ENCODE results near the gene ALAS1. TPM values are rescaled to one million over a fixed set of nuclear protein-coding genes. Genes with fewer than 3 reads are reported as not detected.

ALAS1 gene
- polyA plus RNA-seq, 1 donor: 31.2 TPM

DNA sequence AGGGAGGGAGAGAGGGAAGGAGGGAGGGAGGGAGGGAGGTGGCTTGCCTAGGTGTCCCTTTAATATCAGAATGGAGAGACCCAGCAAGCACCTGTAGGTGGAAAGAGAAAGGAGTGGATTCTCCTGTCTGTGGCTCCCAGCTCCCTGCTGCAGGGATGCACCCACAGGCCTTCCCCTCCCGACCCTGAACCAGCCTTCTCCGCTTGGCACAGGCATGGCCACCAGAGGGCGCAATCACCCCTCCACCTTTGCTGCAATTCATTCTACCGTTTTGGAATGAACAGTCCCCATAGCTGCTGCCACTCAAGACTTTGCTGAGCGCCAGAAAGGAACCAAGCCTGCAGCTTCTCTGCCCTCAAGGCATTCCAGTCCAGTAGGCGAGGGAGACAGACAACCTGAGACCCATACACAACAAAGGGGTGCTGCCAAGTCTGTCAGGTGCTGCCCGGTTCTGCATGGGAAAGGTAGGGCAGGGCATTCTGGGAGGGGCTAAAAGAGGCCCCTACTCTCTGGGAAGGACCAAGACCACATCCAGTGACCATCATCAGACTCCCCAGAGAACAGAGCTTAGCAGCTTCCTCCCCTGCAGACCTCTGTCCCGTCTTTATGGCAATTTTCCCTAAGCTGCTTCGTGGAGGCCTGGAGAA is 22.5 kb downstream of the ALAS1 start:
- no peak for DNase-seq (ENCODE audit: low read depth)

DNA sequence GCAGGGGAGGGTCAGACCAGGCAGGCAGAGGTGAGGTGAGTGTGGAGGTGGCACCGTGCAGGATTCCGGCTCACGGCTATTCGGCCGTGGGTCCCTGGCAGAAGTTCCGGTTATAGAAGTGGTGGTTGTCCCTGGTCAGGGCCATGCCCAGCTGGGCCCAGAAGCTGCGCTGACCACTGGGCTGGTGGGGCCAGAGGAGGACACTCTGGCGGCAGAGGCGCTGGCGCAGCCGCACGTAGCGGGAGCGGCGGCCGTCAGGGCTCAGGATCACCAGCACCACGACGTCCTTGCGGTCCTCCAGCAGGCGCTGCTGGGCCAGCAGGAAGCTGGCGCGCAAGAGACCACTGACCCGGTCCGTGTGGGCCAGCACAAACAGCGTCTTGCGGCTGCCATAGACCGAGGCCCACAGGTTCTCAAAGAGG is 23.2 kb downstream of the ALAS1 start:
- no peak for DNase-seq (ENCODE audit: low read depth)

DNA sequence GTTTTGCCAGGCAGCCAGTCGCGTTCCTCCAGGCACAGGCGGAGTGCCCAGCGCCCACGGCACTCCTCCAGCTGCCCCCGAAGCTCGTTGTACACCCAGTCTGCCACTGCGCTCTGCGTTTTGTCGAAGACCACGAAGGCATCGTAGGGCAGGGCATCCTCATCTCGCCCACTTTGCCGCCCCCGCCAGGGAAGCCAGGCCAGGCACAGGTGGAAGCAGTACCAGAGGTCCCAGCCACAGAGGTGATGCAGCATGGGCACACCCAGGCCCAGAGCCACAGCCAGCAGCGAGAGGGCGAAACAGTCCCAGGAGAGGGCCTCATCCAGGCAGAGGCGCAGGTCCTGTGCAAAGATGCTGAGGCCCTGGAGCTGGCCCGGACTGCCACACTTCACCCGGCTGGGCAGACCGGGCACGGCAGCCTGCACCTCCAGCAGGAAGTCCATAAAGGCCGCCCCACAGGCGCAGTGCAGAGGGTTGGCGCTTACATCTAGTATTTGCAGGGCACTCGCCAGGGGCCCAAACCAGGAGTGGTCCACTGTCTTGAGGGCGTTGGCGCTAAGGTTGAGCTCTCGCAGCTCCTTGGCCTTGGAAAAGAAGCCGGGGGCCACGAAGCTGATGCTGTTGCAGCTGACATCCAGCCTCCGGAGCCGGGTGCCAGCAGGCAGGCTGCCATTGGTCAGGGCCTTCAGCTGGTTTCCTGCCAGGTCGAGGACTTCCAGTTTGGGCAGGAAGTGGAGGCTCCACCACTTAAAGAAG is 23.8 kb downstream of the ALAS1 start:
- DNase-seq (ENCODE audit: low read depth): no peak

GRCh38 chr3:52222319-52223221 is 24.6 kb downstream of the ALAS1 start:
- DNase-seq (ENCODE audit: low read depth): no peak

DNA sequence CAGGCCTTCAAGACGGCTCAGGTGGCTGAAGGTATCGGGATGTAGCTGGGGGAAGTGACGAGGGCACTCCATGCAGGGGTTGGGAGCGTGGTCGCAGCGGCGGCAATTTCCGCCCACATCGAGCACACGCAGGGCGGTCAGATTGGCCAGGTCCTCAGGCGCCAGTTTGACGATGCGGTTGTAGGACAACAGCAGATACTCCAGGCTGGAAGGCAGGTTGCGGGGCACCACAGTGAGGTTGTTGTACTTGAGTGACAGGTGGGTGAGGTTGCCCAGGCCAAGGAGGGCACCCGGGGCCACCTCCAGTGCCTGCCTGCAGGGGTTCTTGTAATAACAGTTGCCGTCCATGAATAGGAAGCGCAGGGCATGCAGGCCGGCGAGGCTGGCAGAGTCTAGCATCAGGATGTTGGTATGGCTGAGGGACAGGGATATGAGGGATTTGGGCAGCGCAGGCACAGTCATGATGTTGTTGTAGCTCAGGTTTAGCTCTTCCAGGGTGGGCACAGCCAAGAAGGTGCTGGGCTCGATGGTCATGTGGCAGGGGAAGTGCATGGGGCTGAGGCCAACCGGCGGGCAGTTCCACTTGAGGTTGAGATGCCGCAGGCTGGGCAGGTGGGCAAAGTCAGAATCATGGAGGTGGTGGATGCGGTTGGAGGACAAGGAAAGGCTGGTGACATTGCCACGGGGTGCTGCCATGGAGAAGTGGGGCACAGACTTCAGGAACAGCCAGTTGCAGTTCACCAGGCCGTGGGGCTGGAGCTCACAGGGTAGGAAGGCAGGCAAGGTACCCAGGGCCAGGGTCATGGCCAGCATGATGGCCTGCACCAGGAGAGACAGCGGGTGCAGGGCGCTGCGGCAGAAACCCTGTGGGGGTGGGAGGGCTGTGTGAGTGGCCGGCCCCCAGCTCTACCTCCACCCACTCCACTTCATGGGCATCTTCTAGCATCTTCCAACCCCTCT is 25.8 kb downstream of the ALAS1 start:
- DNase-seq (ENCODE audit: low read depth): no peak

DNA sequence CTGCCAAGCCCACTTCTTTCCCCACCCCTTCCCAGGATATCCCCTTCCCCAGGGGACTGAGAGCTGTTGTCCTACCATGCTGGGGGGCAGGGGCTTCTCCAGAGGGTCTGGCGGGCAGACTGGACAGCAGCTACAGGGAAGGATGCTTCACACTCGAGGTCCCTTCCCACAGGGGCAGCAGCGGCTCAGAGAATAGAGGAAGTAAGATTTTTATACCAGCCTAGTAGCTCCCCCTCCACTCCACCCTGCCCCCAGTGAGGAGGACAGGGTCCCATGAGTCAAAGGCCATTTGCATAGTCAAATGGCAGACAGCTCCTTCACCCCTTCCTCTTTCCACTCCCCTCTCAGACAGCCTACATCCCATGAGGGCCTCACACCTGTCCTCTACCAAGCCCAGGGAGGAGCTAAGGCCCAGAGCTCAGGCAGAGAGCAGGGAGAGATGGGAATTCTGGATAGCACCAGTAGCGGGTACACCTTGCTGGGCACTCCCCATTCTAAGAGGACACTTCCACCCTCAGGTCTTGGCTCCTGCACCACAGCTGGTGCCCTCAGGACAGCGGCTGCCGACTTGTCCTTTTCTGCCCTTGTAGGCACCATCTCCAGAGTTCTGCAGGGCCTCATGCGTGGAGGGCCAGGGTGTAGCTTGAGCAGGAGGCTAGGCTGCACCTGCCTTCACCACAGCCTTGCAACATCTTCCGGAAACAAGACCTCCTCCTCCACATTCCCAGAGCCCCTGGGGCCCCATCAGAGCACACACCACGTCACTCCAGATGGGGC is 27.7 kb downstream of the ALAS1 start, which contains the start of gene TLR9:
TSS of gene TLR9 (minus strand) at position 194 of the 777 bp plus-strand sequence. CDS start at position 78, 116 bp downstream.
- no peak for DNase-seq (ENCODE audit: low read depth)

- no peak for DNase-seq (ENCODE audit: low read depth)
Observed at GRCh38 chr3:52226229-52226817, 28.4 kb downstream of the ALAS1 start.

- DNase-seq (ENCODE audit: low read depth): no peak
Observed at GRCh38 chr3:52227117-52227516, 29.2 kb downstream of the ALAS1 start.

GRCh38 chr3:52227766-52228165 is 29.8 kb downstream of the ALAS1 start:
- DNase-seq (ENCODE audit: low read depth): no peak

DNA sequence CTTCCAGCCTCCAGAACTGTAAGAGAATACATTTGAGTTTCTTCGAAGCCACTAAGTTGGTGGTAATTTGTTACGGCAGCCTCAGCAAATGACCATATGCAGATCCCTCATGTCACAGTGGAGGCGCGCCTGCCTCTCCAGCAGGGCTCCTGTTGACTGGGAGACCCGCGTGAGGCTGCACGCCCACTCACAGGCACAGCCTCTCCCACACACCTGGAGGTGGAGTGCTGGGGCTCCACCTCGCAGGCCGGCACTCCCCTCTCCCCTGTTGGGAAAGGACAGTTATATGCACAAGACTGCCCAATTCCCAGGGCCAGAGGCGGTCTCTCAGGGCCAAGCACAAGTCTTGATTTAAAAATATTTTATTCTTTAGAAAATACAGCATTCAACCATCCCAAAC is 30.3 kb downstream of the ALAS1 start:
- DNase-seq (ENCODE audit: low read depth): no peak

DNA sequence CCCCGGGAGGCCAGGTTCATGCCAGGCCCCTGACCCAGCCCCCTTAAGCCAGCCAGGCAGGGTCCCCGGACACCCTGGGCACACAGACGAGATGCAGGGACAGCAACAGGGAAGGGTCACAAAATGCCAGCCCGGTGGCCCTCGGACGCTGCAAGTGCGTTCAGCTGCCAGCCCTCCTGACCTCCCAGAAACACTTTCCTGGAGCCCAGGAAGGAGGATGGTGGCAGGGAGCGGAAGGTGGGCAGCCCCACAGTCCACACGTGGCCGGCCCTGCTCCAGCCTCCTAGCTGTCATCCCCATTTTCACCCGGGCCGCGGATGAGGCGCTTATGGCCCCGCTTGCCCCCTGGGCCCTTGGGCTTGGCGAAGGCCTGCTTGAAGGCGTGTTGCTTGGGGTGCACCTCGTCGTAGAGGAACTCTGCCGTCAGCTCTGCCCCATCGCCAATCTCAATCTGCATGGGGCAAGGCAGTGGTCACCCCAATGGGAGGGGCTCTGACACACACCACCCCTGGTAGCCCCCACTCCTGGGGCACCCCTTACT is 30.9 kb downstream of the ALAS1 start:
- no peak for DNase-seq (ENCODE audit: low read depth)

- no peak for DNase-seq (ENCODE audit: low read depth)
Observed at GRCh38 chr3:52229656-52230055, 31.7 kb downstream of the ALAS1 start.

DNA sequence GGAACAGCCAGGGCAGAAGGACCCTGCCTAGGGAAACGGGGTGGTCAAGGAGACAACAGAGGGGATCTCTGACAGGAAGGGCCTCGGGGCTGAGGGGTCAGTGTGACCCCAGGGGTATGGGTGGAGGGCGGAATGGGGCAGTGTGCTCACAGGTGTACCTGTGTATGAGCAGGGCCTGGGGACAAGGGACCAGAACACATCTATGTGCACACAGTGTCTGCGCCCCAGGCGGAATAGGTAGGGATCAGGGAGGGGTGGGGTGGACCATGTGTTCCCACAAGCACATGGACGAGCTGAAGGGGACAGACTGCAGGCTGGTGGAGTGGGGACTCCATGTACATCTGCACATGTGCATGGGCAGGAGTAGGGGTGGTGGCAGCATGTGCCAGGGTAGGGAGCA is 32.5 kb downstream of the ALAS1 start:
- DNase-seq (ENCODE audit: low read depth): no peak

- no peak for DNase-seq (ENCODE audit: low read depth)
Observed at GRCh38 chr3:52230889-52231499, 33.0 kb downstream of the ALAS1 start.

DNA sequence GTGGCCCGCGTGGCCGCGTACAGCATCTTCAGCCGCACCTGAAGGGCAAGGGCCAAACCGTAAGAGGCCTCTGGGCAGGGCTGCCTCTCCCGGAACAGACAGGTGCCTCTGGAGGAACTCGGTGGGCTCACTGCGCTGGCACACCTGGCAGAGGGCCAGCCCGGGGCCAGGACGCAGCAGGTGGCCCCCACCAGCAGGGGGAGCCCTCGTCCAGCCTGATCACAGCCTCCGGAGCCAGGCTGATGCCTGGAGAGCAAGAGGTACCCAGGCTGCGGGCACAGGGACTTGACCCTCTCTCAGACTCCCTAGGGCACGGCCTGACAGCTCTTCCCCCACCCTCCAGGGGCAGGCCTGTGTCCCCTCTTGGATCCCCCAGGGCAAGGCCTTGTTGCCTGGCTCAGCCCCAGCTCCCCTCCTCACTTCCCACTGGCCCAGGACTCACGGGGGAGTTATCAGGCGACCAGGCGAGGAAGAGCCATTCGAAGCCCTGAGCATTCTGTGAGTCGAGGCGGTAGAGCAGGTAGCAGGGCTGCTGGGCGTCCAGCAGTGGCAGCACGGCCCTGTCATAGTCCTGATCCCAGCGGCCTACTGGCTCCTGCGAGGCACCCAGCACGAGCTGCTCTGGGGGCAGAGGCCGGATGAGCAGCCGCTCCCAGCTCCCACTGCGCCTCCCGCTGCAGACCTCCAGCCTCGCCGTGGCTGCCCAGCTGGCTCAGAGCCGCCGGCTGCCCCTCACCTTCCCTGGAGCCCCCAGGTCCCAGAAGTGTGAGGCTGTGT is 33.7 kb downstream of the ALAS1 start:
- no peak for DNase-seq (ENCODE audit: low read depth)

GRCh38 chr3:52232279-52233107 is 34.5 kb downstream of the ALAS1 start:
- DNase-seq (ENCODE audit: low read depth): no peak

- DNase-seq (ENCODE audit: low read depth): no peak
Observed at GRCh38 chr3:52233108-52233591, 35.2 kb downstream of the ALAS1 start.

Measured in forelimb muscle (tissue), 1 donor.